B cell (primary cell): ENCODE measurements around the gene CAMK2A. TPM values are rescaled to one million over a fixed set of nuclear protein-coding genes. Genes with fewer than 3 reads are reported as not detected.

ENCODE experiments used
- ATAC-seq: fragments of 200-7000 bp; cut with Tn5 transposase; one replicate; pipeline ENCODE4 v1.10.0; 2021; ENCODE audit warnings: low read depth, mild to moderate bottlenecking, moderate number of reproducible peaks, moderate library complexity
- CTCF ChIA-PET: fragments of 350-600 bp; sonication (Branson Sonifier 250); formaldehyde crosslinking; loops from one replicate; lab custom pipeline; 2021; ENCODE audit warnings: antibody characterized with exemption, inconsistent platforms; lab: Charles Lee
- POLR2A ChIA-PET: fragments of 350-600 bp; sonication (Branson Sonifier 250); formaldehyde crosslinking; loops from one replicate; lab custom pipeline; 2021; ENCODE audit warnings: antibody characterized with exemption; lab: Charles Lee
- DNase-seq: peaks from one replicate; pipeline ENCODE4 v3.0.0; 2013
- H2AFZ ChIP-seq: 2 replicates; pipeline ENCODE4 v1.6.1; 2012; ENCODE audit warnings: mild to moderate bottlenecking, low read depth, low read length; ENCODE audit not compliant: insufficient read depth, poor library complexity, severe bottlenecking
- H3K27ac ChIP-seq, 2 donors: 1 replicate in 1 of 2; 2 replicates in 1 of 2; pipeline ENCODE4 v1.5.1; 2012 to 2013; ENCODE audit warnings: low read length in 2 of 2, mild to moderate bottlenecking in 2 of 2, moderate library complexity in 1 of 2
- H3K27me3 ChIP-seq, 4 experiments: fragments of 200-600 bp in 1 of 4; sonication (generic) in 1 of 4; replicated peaks in 1 of 4; 1 replicate in 2 of 4; 2 replicates in 2 of 4; pipeline versions ENCODE4 v1.6.1 to v1.7.0; 2013 to 2016; ENCODE audit warnings: low read length in 3 of 4, mild to moderate bottlenecking in 2 of 4, mixed read lengths in 1 of 4, moderate library complexity in 1 of 4; ENCODE audit not compliant: insufficient read depth in 4 of 4, control insufficient read depth in 3 of 4; ENCODE audit errors: control extremely low read depth in 1 of 4
- H3K36me3 ChIP-seq, 2 experiments: replicated peaks in 1 of 2; 1 replicate in 1 of 2; 2 replicates in 1 of 2; pipeline versions ENCODE4 v1.6.1 to v1.7.1; 2013; ENCODE audit warnings: low read length in 1 of 2; ENCODE audit not compliant: insufficient read depth in 2 of 2, control insufficient read depth in 1 of 2; ENCODE audit errors: control extremely low read depth in 1 of 2, extremely low read depth in 1 of 2
- H3K4me1 ChIP-seq, 2 donors: fragments of 200-600 bp in 1 of 2; sonication (generic) in 1 of 2; 1 replicate in 1 of 2; 2 replicates in 1 of 2; pipeline versions ENCODE4 v1.5.1 to v1.6.1; 2013 to 2017; ENCODE audit warnings: low read length in 2 of 2; ENCODE audit not compliant: control insufficient read depth in 2 of 2, insufficient read depth in 2 of 2
- H3K4me2 ChIP-seq: replicated peaks from 2 replicates; pipeline ENCODE3; 2012; ENCODE audit warnings: mild to moderate bottlenecking, low read depth, low read length; ENCODE audit not compliant: poor library complexity, severe bottlenecking
- H3K4me3 ChIP-seq, 5 experiments: fragments of 200-600 bp in 1 of 5; sonication (generic) in 1 of 5; 1 replicate in 3 of 5; 2 replicates in 2 of 5; pipeline versions ENCODE4 v1.5.1 to v1.7.0; 2011 to 2016; ENCODE audit warnings: low read length in 4 of 5, mild to moderate bottlenecking in 4 of 5, low read depth in 2 of 5, control low read depth in 1 of 5, moderate library complexity in 1 of 5; ENCODE audit not compliant: insufficient read depth in 1 of 5; ENCODE audit errors: control extremely low read depth in 1 of 5, extremely low read depth in 1 of 5
- H3K79me2 ChIP-seq: fragments of 200-600 bp; sonication (generic); one replicate; pipeline ENCODE4 v1.6.0; 2016; ENCODE audit warnings: low read length; ENCODE audit not compliant: control insufficient read depth, insufficient read depth
- H3K9ac ChIP-seq: fragments of 200-600 bp; sonication (generic); 2 replicates; pipeline ENCODE4 v1.6.1; 2017; ENCODE audit warnings: mild to moderate bottlenecking, low read length, moderate library complexity
- H3K9me3 ChIP-seq, 3 donors: one replicate each; pipeline versions ENCODE4 v1.6.1 to v1.7.1; 2013; ENCODE audit warnings: low read length in 2 of 3; ENCODE audit not compliant: control insufficient read depth in 2 of 3, insufficient read depth in 1 of 3; ENCODE audit errors: control extremely low read depth in 1 of 3
- H4K20me1 ChIP-seq: 2 replicates; pipeline ENCODE4 v1.6.0; 2012; ENCODE audit warnings: mild to moderate bottlenecking, low read length; ENCODE audit not compliant: insufficient read depth, control insufficient read depth, poor library complexity, severe bottlenecking
- H3K27ac Mint-ChIP-seq: one replicate; pipeline ENCODE4 v1.8.0; 2021; ENCODE audit warnings: mixed read lengths
- H3K27me3 Mint-ChIP-seq: one replicate; pipeline ENCODE4 v1.8.0; 2021; ENCODE audit warnings: mixed read lengths
- H3K4me1 Mint-ChIP-seq: one replicate; pipeline ENCODE4 v1.8.0; 2021; ENCODE audit warnings: mixed read lengths
- H3K4me3 Mint-ChIP-seq: one replicate; pipeline ENCODE4 v1.8.0; 2021; ENCODE audit warnings: mixed read lengths
- H3K9me3 Mint-ChIP-seq: one replicate; pipeline ENCODE4 v1.8.0; 2022; ENCODE audit warnings: mixed read lengths; ENCODE audit not compliant: insufficient read depth
- EZH2 ChIP-seq: IDR thresholded peaks from 2 replicates; pipeline ENCODE4 v1.6.1; 2012; ENCODE audit warnings: borderline replicate concordance, low read depth, mild to moderate bottlenecking, moderate library complexity, low read length; ENCODE audit not compliant: insufficient read depth, poor library complexity, severe bottlenecking
- WGBS: methylation state at CpG from one replicate; pipeline ENCODE4 v1.1.5; 2013; ENCODE audit warnings: missing lambda C conversion rate; ENCODE audit not compliant: insufficient coverage; 5-methylcytosine and 5-hydroxymethylcytosine counted together
- intact Hi-C: fragments of 100-400 bp; cut with micrococcal nuclease; formaldehyde crosslinking; loops from one replicate; pipeline ENCODE4 v1.10.0; 2022
- polyA plus RNA-seq: library from polyadenylated mRNA; depleted of rRNA; stranded (reverse); fragments of >200 nt; gene quantifications from 2 replicates; pipeline ENCODE4 v1.2.3, GENCODE V29; 2012
- total RNA-seq, 2 donors: library from RNA; stranded (reverse); fragments of 120-200 nt in 1 of 2; gene quantifications; 1 replicate in 1 of 2; 2 replicates in 1 of 2; pipeline versions ENCODE4 v1.2.3 to v1.2.4, GENCODE V29; 2013 to 2022
- TF ChIP-seq, protein P1 (sequence below): fragments of 200-600 bp; IDR thresholded peaks from one replicate; pipeline ENCODE4 v1.8.0; 2022; ENCODE audit warnings: antibody characterized with exemption, mild to moderate bottlenecking

Gene CAMK2A
- total and polyA plus RNA-seq, 2 donors (not counting 1 experiment from before 2014, with no cell fraction given), result not detected

DNA sequence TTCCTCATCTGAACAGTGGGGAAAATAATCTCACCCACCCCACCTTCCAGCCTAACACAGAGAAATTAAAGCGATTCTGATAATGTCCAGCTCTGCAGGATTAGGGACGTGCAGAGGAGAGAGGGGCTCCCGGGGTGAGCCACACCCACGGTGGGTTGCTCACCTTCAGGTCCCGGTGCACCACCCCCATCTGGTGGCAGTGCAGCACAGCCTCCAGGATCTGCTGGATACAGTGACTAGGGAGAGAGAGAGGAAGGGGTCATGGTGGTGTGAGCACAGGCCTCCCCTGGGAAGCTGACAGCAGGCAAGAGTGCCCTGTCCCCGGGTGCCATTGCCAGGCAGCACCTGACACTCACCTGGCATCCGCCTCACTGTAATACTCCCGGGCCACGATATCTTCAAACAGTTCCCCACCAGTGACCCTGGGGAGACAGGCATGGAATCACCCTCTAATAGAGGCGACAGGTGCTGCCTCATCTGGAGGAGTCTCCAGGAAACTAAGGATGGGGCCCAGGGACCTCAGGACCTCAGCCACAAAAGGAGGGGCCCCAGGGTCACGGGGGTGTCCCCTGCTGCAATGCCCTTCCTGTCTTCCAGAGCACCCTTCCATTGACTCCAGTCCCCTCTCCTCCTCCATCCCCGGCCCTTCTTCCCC lies 33.0 kb downstream of the CAMK2A start:
- Histone ChIP-seq H3K27me3 (peaks cover 0 to 4% (median 0%) of the 10 kb centered on the region in 4 experiments), H3K9ac (no peak overlapping the region), H3K9me3 (no peaks in the 10 kb centered on the region), H4K20me1 (no peaks in the 10 kb centered on the region), H2AFZ (no peak overlapping the region), H3K4me1 (no peaks in the 10 kb centered on the region), H3K4me3 (no peak overlapping the region), H3K27ac (no peak overlapping the region), H3K79me2 (no peaks in the 10 kb centered on the region), H3K4me2 (no peak overlapping the region), H3K36me3 (no peaks in the 10 kb centered on the region)
- Mint-ChIP-seq H3K4me3 (no peak overlapping the region), H3K27ac (no peak overlapping the region), H3K9me3 (no peaks in the 10 kb centered on the region), H3K4me1 (no peaks in the 10 kb centered on the region), H3K27me3 (peaks cover 6% of the 10 kb centered on the region)
- WGBS, result 67% methylated on average over 12 of the region's 12 CpGs
- no peak for TF ChIP-seq EZH2
- TF ChIP-seq, protein P1, sequence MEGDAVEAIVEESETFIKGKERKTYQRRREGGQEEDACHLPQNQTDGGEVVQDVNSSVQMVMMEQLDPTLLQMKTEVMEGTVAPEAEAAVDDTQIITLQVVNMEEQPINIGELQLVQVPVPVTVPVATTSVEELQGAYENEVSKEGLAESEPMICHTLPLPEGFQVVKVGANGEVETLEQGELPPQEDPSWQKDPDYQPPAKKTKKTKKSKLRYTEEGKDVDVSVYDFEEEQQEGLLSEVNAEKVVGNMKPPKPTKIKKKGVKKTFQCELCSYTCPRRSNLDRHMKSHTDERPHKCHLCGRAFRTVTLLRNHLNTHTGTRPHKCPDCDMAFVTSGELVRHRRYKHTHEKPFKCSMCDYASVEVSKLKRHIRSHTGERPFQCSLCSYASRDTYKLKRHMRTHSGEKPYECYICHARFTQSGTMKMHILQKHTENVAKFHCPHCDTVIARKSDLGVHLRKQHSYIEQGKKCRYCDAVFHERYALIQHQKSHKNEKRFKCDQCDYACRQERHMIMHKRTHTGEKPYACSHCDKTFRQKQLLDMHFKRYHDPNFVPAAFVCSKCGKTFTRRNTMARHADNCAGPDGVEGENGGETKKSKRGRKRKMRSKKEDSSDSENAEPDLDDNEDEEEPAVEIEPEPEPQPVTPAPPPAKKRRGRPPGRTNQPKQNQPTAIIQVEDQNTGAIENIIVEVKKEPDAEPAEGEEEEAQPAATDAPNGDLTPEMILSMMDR, result no peak
- DNase-seq, result no peak
- intact Hi-C loops, result no loop called here
- ChIA-PET POLR2A (no interaction called here), CTCF (interaction anchor here (1.4 kb wide), 1 partner anchor 38 kb away, joined by 3 read pairs; no protein-coding TSS in a partner anchor)
- no peak for ATAC-seq

DNA sequence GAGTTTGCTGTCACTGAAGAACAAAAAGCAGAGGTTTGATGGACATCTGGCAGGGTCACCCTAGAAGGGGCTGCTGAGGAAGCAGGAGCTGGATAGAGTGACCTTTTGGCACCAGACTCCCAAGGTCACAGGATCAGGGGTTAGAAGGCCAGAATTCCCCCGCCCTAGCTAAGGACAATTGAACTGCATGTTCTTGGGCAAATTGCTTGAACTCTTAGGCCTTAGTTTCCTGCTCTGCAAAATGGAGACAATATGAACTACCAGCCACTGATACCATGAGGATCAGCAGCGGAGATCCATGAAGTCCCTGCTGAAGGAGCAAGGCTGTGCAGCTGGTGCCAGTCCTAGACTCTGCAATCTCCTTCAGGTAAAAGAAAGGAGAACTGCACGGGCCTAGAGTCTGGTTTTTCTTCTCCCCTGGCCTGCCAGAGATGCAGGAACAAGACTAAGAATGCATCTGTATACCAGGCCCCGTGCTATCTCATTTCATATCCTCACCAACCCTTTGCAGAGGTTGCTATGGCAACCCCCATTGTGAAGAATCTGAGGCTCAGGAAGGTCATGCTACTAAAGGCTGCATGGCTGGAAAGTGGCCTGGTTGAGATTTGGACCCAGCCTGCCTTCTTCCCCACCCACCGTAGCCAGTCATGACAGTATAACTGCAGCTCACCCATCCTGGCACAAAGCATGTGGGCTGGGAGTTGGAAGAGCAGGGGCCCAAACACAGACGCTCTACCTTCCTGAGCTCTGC lies 33.7 kb downstream of the CAMK2A start:
- POLR2A ChIA-PET, result interaction anchor here (0.6 kb wide), 1 partner anchor 10 kb away, joined by 3 read pairs; no protein-coding TSS in a partner anchor
- no peak for TF ChIP-seq EZH2
- TF ChIP-seq, protein P1, result no peak
- Histone ChIP-seq H3K27me3 (no peaks in the 10 kb centered on the region), H4K20me1 (no peaks in the 10 kb centered on the region), H3K4me1 (no peaks in the 10 kb centered on the region), H3K27ac (no peak overlapping the region), H3K9ac (no peak overlapping the region), H3K4me2 (no peak overlapping the region), H3K9me3 (no peaks in the 10 kb centered on the region), H2AFZ (no peak overlapping the region), H3K79me2 (no peaks in the 10 kb centered on the region), H3K36me3 (no peaks in the 10 kb centered on the region), H3K4me3 (no peak overlapping the region)
- WGBS, result 86% methylated on average over 4 of the region's 6 CpGs
- ATAC-seq (no peak), DNase-seq (no peak)
- intact Hi-C loops, result no loop called here
- CTCF ChIA-PET, result interaction anchor here (1.4 kb wide), 1 partner anchor 38 kb away, joined by 3 read pairs; no protein-coding TSS in a partner anchor
- Mint-ChIP-seq H3K4me3 (no peak overlapping the region), H3K27ac (no peak overlapping the region), H3K27me3 (peaks cover 6% of the 10 kb centered on the region), H3K9me3 (no peaks in the 10 kb centered on the region), H3K4me1 (no peaks in the 10 kb centered on the region)
